HG02884 (cell line): ENCODE results near the gene CD9.

ENCODE experiments used
- ATAC-seq: cut with Tn5 transposase; IDR thresholded peaks from one replicate; pipeline ENCODE4 v1.9.1; 2021; ENCODE audit warnings: mild to moderate bottlenecking, moderate library complexity; ENCODE audit not compliant: unreplicated experiment

The CD9 gene

DNA sequence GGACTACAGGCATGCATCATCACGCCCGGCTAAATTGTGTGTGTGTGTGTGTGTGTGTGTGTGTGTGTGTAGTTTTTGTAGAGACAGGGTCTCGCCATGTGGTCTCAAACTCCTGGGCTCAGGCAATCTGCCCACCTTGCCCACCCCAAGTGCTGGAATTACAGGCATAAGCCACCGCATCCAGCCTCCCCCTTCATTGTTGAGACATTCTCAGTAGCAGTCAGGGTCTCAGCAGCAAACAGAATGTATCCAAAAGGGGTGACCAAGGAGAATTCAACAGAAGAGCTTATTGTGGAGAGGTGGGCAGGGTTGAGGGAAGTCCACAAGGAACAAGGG, 73.0 kb downstream of the CD9 start:
- ATAC-seq: no peak

GRCh38 chr12:6273541-6274230, 73.5 kb downstream of the CD9 start:
- ATAC-seq: no peak

- ATAC-seq: no peak
Measured at GRCh38 chr12:6274231-6275221, 74.3 kb downstream of the CD9 start.

- ATAC-seq: no peak
Measured at GRCh38 chr12:6275928-6276887, 76.0 kb downstream of the CD9 start.

GRCh38 chr12:6276956-6277620, 76.9 kb downstream of the CD9 start:
- no peak for ATAC-seq

GRCh38 chr12:6277982-6278438, 77.8 kb downstream of the CD9 start:
- peak; percentile 32 for ATAC-seq

- ATAC-seq: peak; percentile 61
Measured at GRCh38 chr12:6278439-6279255, 78.4 kb downstream of the CD9 start.

DNA sequence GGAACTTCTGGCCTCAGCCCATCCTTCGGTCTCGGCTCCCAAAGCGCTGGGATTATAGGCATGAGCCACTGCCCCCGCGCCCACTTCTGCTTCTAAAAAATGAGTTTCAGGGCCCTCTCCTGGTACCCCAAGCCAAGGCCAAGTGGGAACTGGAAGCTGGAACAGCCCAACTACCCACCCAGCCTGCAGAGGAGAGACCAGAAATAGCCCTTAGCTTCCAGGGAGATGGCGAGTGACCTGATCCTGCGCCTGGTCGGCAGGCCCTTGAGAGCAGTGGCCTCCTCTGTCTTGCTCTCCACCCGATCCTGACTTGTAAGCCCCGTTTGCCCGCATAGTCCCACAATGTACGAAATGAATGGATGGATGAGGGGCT, 79.0 kb downstream of the CD9 start:
- no peak for ATAC-seq

GRCh38 chr12:6279631-6280030, 79.4 kb downstream of the CD9 start:
- no peak for ATAC-seq

DNA sequence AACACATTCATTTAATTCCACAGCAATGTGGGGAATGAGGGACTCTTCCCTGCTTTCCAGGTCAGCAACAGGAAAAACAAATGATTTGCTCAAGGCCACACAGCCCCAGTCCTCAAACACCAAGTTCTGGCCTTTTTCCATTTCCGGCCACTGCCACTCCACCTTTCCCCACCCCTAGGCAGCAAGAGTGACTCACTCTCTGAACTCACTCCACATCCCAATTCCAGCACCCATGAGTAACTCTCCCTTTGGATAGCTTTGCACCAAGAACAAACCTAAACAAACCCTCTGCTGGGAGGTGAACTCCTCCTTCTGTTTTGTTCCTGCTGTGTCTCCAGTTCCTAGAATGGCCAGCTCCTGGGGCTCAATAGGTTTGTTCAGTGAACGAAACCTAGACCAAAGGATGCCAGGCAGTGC, 79.9 kb downstream of the CD9 start:
- no peak for ATAC-seq

- no peak for ATAC-seq
Measured at GRCh38 chr12:6280672-6281071, 80.5 kb downstream of the CD9 start.

- ATAC-seq: no peak
Measured at GRCh38 chr12:6281081-6281809, 81.0 kb downstream of the CD9 start.

GRCh38 chr12:6282453-6282840, 82.2 kb downstream of the CD9 start:
- ATAC-seq: no peak

DNA sequence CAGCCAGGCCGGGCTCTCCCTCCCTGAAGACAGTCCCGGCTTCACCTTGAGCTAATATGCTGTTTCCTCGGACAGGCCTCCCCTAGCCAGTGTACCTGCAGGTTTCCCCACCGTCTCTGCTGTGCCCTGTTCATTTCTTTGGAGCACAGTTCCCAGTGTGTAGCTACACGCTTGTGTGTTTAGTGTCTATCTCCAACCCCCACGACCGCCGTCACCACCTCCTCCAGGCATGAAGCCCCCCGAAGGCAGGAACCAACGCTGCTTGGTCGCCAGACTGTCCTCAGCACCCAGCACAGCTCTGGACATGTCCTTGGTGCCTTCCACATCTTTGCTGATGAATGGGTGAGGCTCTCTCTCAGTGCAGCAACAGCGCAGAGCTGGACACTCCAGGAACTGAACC, 84.1 kb downstream of the CD9 start:
- ATAC-seq: no peak

- ATAC-seq: no peak
Measured at GRCh38 chr12:6285063-6285477, 84.9 kb downstream of the CD9 start.

DNA sequence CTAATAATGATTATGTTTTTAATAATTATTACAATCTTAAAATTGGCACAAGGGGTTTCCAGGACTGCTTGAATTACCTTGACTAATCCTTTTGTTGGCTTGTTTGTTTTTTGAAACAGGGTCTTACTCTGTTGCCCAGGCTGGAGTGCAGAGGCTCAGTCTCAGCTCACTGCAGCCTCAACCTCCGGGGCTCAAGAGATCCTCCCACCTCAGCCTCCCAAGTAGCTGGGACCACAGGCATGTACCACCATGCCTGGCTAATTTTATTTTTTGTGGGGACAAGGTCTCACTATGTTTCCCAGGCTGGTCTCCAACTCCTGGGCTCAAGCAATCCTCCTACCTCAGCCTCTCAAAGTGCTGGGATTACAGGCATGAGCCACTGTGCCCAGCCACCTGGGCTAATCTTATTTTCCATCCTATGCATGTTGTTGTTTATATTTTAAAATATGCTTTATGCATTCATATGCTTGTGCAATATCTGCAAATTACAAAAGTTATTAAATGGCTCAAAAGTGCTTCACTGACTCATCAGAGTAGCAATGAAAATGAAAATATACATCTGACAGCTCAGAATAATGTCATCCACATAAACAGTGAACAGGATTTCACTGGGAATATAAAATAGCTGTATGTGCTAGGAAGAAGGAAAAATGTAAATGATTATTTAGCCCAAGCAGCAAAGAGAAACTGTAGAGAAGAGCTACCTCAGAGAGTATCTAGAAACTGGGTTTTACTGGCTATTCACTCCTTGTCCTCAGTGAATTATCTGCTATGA, 85.5 kb downstream of the CD9 start:
- ATAC-seq: no peak
